Naive thymus-derived CD4-positive, alpha-beta T cell (primary cell): ENCODE data around the gene LYSMD3. TPM values are rescaled to one million over a fixed set of nuclear protein-coding genes. Genes with fewer than 3 reads are reported as not detected.

Source experiments
- ATAC-seq: fragments of 150-1000 bp; cut with Tn5 transposase; 2 replicates; pipeline ENCODE4 v1.10.0; 2021; ENCODE audit warnings: mild to moderate bottlenecking, moderate library complexity
- CTCF ChIA-PET: fragments of 350-600 bp; sonication (Branson Sonifier 250); formaldehyde crosslinking; loops from one replicate; lab custom pipeline; 2021; ENCODE audit warnings: antibody characterized with exemption; lab: Charles Lee
- POLR2A ChIA-PET: fragments of 350-600 bp; sonication (Branson Sonifier 250); formaldehyde crosslinking; loops from one replicate; lab custom pipeline; 2021; ENCODE audit warnings: antibody characterized with exemption, inconsistent platforms; lab: Charles Lee
- DNase-seq, 9 donors: peaks; one replicate each; pipeline versions ENCODE4 v3.0.0 to v3.0.0-alpha.2; 2020 to 2022; ENCODE audit warnings: mixed read lengths in 1 of 9
- H3K27ac ChIP-seq: one replicate; pipeline ENCODE4 v1.7.0; 2013; ENCODE audit warnings: mild to moderate bottlenecking, low read depth, low read length, moderate library complexity
- H3K27me3 ChIP-seq, 2 donors: one replicate each; pipeline ENCODE4 v1.7.0; 2013; ENCODE audit warnings: low read length in 2 of 2, mild to moderate bottlenecking in 2 of 2, moderate library complexity in 2 of 2; ENCODE audit not compliant: control insufficient read depth in 2 of 2, insufficient read depth in 2 of 2
- H3K36me3 ChIP-seq, 3 experiments: 1 replicate in 2 of 3; 2 replicates in 1 of 3; pipeline ENCODE4 v1.7.0; 2013; ENCODE audit warnings: low read length in 3 of 3, mild to moderate bottlenecking in 3 of 3, moderate library complexity in 1 of 3; ENCODE audit not compliant: insufficient read depth in 3 of 3, control insufficient read depth in 2 of 3
- H3K4me1 ChIP-seq, 2 donors: one replicate each; pipeline ENCODE4 v1.7.0; 2013; ENCODE audit warnings: low read length in 2 of 2, mild to moderate bottlenecking in 2 of 2, moderate library complexity in 1 of 2; ENCODE audit not compliant: control insufficient read depth in 2 of 2, insufficient read depth in 2 of 2
- H3K4me3 ChIP-seq: 2 replicates; pipeline ENCODE4 v1.7.0; 2013; ENCODE audit warnings: mild to moderate bottlenecking, low read length
- H3K9me3 ChIP-seq, 3 experiments: 1 replicate in 2 of 3; 2 replicates in 1 of 3; pipeline ENCODE4 v1.7.0; 2013; ENCODE audit warnings: low read length in 3 of 3; ENCODE audit not compliant: control insufficient read depth in 2 of 3
- H3K27ac Mint-ChIP-seq, 9 donors: one replicate each; pipeline ENCODE4 v1.8.0; 2020 to 2022; ENCODE audit warnings: mixed read lengths in 9 of 9, mild to moderate bottlenecking in 8 of 9, moderate library complexity in 5 of 9, inconsistent platforms in 2 of 9
- H3K27me3 Mint-ChIP-seq, 5 donors: one replicate each; pipeline ENCODE4 v1.8.0; 2021 to 2022; ENCODE audit warnings: mixed read lengths in 5 of 5, mild to moderate bottlenecking in 1 of 5
- H3K36me3 Mint-ChIP-seq, 5 donors: one replicate each; pipeline ENCODE4 v1.8.0; 2020 to 2022; ENCODE audit warnings: mixed read lengths in 5 of 5, mild to moderate bottlenecking in 3 of 5, inconsistent platforms in 1 of 5
- H3K4me1 Mint-ChIP-seq, 7 donors: one replicate each; pipeline ENCODE4 v1.8.0; 2020 to 2022; ENCODE audit warnings: mixed read lengths in 7 of 7, mild to moderate bottlenecking in 3 of 7, inconsistent platforms in 1 of 7
- H3K4me3 Mint-ChIP-seq, 10 donors: one replicate each; pipeline ENCODE4 v1.8.0; 2020 to 2022; ENCODE audit warnings: mild to moderate bottlenecking in 10 of 10, mixed read lengths in 10 of 10, moderate library complexity in 6 of 10, inconsistent platforms in 2 of 10
- H3K9me3 Mint-ChIP-seq, 11 donors: one replicate each; pipeline ENCODE4 v1.8.0; 2020 to 2022; ENCODE audit warnings: mixed read lengths in 11 of 11, mild to moderate bottlenecking in 4 of 11, inconsistent platforms in 1 of 11, moderate library complexity in 1 of 11
- intact Hi-C, 2 donors: fragments of 100-400 bp; cut with micrococcal nuclease; formaldehyde crosslinking; loops; one replicate each; pipeline ENCODE4 v1.15.1; 2023
- polyA plus RNA-seq, 2 donors: library from polyadenylated mRNA; unstranded; fragments of 300-500 nt; fragmentation: Illumina TruSeq; gene quantifications; one replicate each; pipeline ENCODE4 v1.2.3, GENCODE V29; 2021
- total RNA-seq, 6 experiments: library from RNA in 5 of 6; stranded (reverse) in 5 of 6; gene quantifications; 1 replicate in 5 of 6; 2 replicates in 1 of 6; pipeline ENCODE4 v1.2.3 and lab custom pipeline; 2021 to 2026

LYSMD3 gene
- total and polyA plus RNA-seq, 7 experiments from 2014 or later: 7.5 to 32.0 (median 23.3) TPM

GRCh38 chr5:90549729-90550275 lies 20.4 kb upstream of the LYSMD3 start:
- peak; percentile 67 for ATAC-seq
- POLR2A ChIA-PET: no interaction called here
- Mint-ChIP-seq H3K36me3 (no peaks in the 10 kb centered on the region), H3K9me3 (no peaks in the 10 kb centered on the region), H3K4me3 (no peak overlapping the region), H3K4me1 (no peaks in the 10 kb centered on the region), H3K27ac (no peak overlapping the region), H3K27me3 (peaks cover 23 to 50% (median 37%) of the 10 kb centered on the region in 5 donors)
- peaks cover 0 to 6% of the 10 kb centered on the region in 2 donors for H3K27me3 ChIP-seq
- no peaks in the 10 kb centered on the region for H3K36me3 ChIP-seq
- CTCF ChIA-PET: no interaction called here
- no peaks in the 10 kb centered on the region for H3K4me1 ChIP-seq
- intact Hi-C loops: no loop called here
- no peak overlapping the region for H3K4me3 ChIP-seq
- H3K9me3 ChIP-seq: no peaks in the 10 kb centered on the region
- no peak overlapping the region for H3K27ac ChIP-seq
- no peak for DNase-seq

- H3K9me3 ChIP-seq: no peaks in the 10 kb centered on the region
- H3K27me3 Mint-ChIP-seq: peaks cover 26 to 47% (median 35%) of the 10 kb centered on the region in 5 donors
- CTCF ChIA-PET: no interaction called here
Observed at GRCh38 chr5:90549223-90549622, 19.8 kb upstream of the LYSMD3 start.

GRCh38 chr5:90548069-90548593 lies 18.7 kb upstream of the LYSMD3 start:
- Mint-ChIP-seq H3K4me1 (no peaks in the 10 kb centered on the region), H3K9me3 (no peaks in the 10 kb centered on the region), H3K27me3 (peaks cover 26 to 41% (median 33%) of the 10 kb centered on the region in 5 donors), H3K4me3 (no peak overlapping the region), H3K36me3 (no peaks in the 10 kb centered on the region), H3K27ac (no peak overlapping the region)
- H3K36me3 ChIP-seq: no peaks in the 10 kb centered on the region
- no peak for ATAC-seq
- ChIA-PET CTCF (no interaction called here), POLR2A (interaction anchor here (0.7 kb wide), 1 partner anchor 22 kb away, joined by 3 read pairs; no protein-coding TSS in a partner anchor)
- intact Hi-C loops: no loop called here
- no peak overlapping the region for H3K27ac ChIP-seq
- peaks cover 0 to 6% of the 10 kb centered on the region in 2 donors for H3K27me3 ChIP-seq
- H3K4me3 ChIP-seq: no peak overlapping the region
- no peaks in the 10 kb centered on the region for H3K4me1 ChIP-seq
- H3K9me3 ChIP-seq: no peaks in the 10 kb centered on the region
- no peak for DNase-seq

More at GRCh38 chr5:90549223-90549622, 19.8 kb upstream of the LYSMD3 start:
- ATAC-seq: no peak
- no peak overlapping the region for H3K27ac ChIP-seq
- POLR2A ChIA-PET: no interaction called here
- no peaks in the 10 kb centered on the region for H3K36me3 Mint-ChIP-seq
- H3K4me3 Mint-ChIP-seq: no peak overlapping the region
- DNase-seq: no peak
- no peak overlapping the region for H3K4me3 ChIP-seq
- H3K9me3 Mint-ChIP-seq: no peaks in the 10 kb centered on the region
- H3K27ac Mint-ChIP-seq: no peak overlapping the region
- intact Hi-C loops: no loop called here
- H3K27me3 ChIP-seq: peaks cover 0 to 6% of the 10 kb centered on the region in 2 donors
- no peaks in the 10 kb centered on the region for H3K4me1 Mint-ChIP-seq
- no peaks in the 10 kb centered on the region for H3K4me1 ChIP-seq
- no peaks in the 10 kb centered on the region for H3K36me3 ChIP-seq

- peaks cover 0 to 6% of the 10 kb centered on the region in 2 donors for H3K27me3 ChIP-seq
- Mint-ChIP-seq H3K4me3 (no peak overlapping the region), H3K9me3 (no peaks in the 10 kb centered on the region), H3K4me1 (no peaks in the 10 kb centered on the region), H3K27me3 (peaks cover 26 to 39% (median 27%) of the 10 kb centered on the region in 5 donors), H3K36me3 (no peaks in the 10 kb centered on the region), H3K27ac (no peak overlapping the region)
- ChIA-PET POLR2A (no interaction called here), CTCF (no interaction called here)
- intact Hi-C loops: no loop called here
- H3K36me3 ChIP-seq: no peaks in the 10 kb centered on the region
- no peak for DNase-seq
- H3K4me3 ChIP-seq: no peak overlapping the region
- no peaks in the 10 kb centered on the region for H3K4me1 ChIP-seq
- H3K27ac ChIP-seq: no peak overlapping the region
- ATAC-seq: no peak
- no peaks in the 10 kb centered on the region for H3K9me3 ChIP-seq
Observed at GRCh38 chr5:90547072-90547536, 17.7 kb upstream of the LYSMD3 start.

GRCh38 chr5:90546216-90546837 lies 16.9 kb upstream of the LYSMD3 start:
- no peak overlapping the region for H3K27ac ChIP-seq
- no peaks in the 10 kb centered on the region for H3K36me3 ChIP-seq
- no peak overlapping the region for H3K4me3 ChIP-seq
- ChIA-PET CTCF (no interaction called here), POLR2A (no interaction called here)
- Mint-ChIP-seq H3K27me3 (peaks cover 21 to 37% (median 27%) of the 10 kb centered on the region in 5 donors), H3K9me3 (no peaks in the 10 kb centered on the region), H3K4me1 (no peaks in the 10 kb centered on the region), H3K36me3 (no peaks in the 10 kb centered on the region), H3K27ac (no peak overlapping the region), H3K4me3 (no peak overlapping the region)
- H3K27me3 ChIP-seq: peaks cover 0 to 6% of the 10 kb centered on the region in 2 donors
- ATAC-seq: no peak
- no peaks in the 10 kb centered on the region for H3K9me3 ChIP-seq
- no peaks in the 10 kb centered on the region for H3K4me1 ChIP-seq
- DNase-seq: no peak
- intact Hi-C loops: no loop called here

GRCh38 chr5:90545511-90545910 lies 16.1 kb upstream of the LYSMD3 start:
- ATAC-seq (no peak), DNase-seq (no peak)
- no peaks in the 10 kb centered on the region for H3K4me1 Mint-ChIP-seq

More at GRCh38 chr5:90545511-90545910, 16.1 kb upstream of the LYSMD3 start:
- Histone ChIP-seq H3K27ac (no peak overlapping the region), H3K27me3 (peaks cover 0 to 6% of the 10 kb centered on the region in 2 donors), H3K4me1 (no peaks in the 10 kb centered on the region), H3K4me3 (no peak overlapping the region), H3K9me3 (no peaks in the 10 kb centered on the region), H3K36me3 (no peaks in the 10 kb centered on the region)
- Mint-ChIP-seq H3K36me3 (no peaks in the 10 kb centered on the region), H3K27ac (no peak overlapping the region), H3K9me3 (no peaks in the 10 kb centered on the region), H3K4me3 (no peak overlapping the region), H3K27me3 (peaks cover 20 to 37% (median 30%) of the 10 kb centered on the region in 5 donors)
- POLR2A ChIA-PET: no interaction called here
- CTCF ChIA-PET: no interaction called here
- intact Hi-C loops: no loop called here
